GM19463 (cell line): ENCODE data around the gene SMAD7.

ENCODE experiments used
- ATAC-seq: cut with Tn5 transposase; IDR thresholded peaks from one replicate; pipeline ENCODE4 v1.9.1; 2021; ENCODE audit warnings: mild to moderate bottlenecking, moderate library complexity; ENCODE audit not compliant: unreplicated experiment

The SMAD7 gene

GRCh38 chr18:48950536-48951447, at the start of gene SMAD7:
TSS of gene SMAD7 (minus strand) at chr18:48950965. CDS start at chr18:48950424, 541 bp downstream.
- no peak for ATAC-seq

GRCh38 chr18:48999569-48999968, 48.8 kb upstream of the SMAD7 start:
- ATAC-seq, result no peak

GRCh38 chr18:48997985-48998831, 47.4 kb upstream of the SMAD7 start:
- no peak for ATAC-seq

GRCh38 chr18:48997681-48997984, 46.9 kb upstream of the SMAD7 start:
- no peak for ATAC-seq

- ATAC-seq, result no peak
Observed at GRCh38 chr18:48996901-48997463, 46.2 kb upstream of the SMAD7 start.

- ATAC-seq, result no peak
Observed at GRCh38 chr18:48996041-48996440, 45.3 kb upstream of the SMAD7 start.

GRCh38 chr18:48994926-48995835, 44.4 kb upstream of the SMAD7 start:
- ATAC-seq, result no peak

GRCh38 chr18:48994044-48994651, 43.4 kb upstream of the SMAD7 start:
- no peak for ATAC-seq

GRCh38 chr18:48993586-48993985, 42.8 kb upstream of the SMAD7 start:
- ATAC-seq, result no peak

GRCh38 chr18:48992791-48993555, 42.2 kb upstream of the SMAD7 start:
- ATAC-seq, result peak; percentile 67

GRCh38 chr18:48992133-48992532, 41.4 kb upstream of the SMAD7 start:
- ATAC-seq, result no peak

GRCh38 chr18:48991676-48992075, 40.9 kb upstream of the SMAD7 start:
- ATAC-seq, result no peak

GRCh38 chr18:48991319-48991660, 40.5 kb upstream of the SMAD7 start:
- no peak for ATAC-seq

- ATAC-seq, result no peak
Observed at GRCh38 chr18:48990481-48991318, 39.9 kb upstream of the SMAD7 start.

GRCh38 chr18:48989304-48990303, 38.8 kb upstream of the SMAD7 start:
- ATAC-seq, result no peak

GRCh38 chr18:48988508-48989303, 37.9 kb upstream of the SMAD7 start:
- no peak for ATAC-seq

GRCh38 chr18:48987821-48988220, 37.1 kb upstream of the SMAD7 start:
- no peak for ATAC-seq
